H1 (cell line): ENCODE measurements around the gene SNX21. TPM values are rescaled to one million over a fixed set of nuclear protein-coding genes. Genes with fewer than 3 reads are reported as not detected.

Experiments used
- CBX5 ChIP-seq: fragments of 300-800, 300-1000 bp; sonication (generic); IDR thresholded peaks from 2 replicates; pipeline ENCODE4 v1.7.1; 2016; ENCODE audit warnings: antibody characterized with exemption, low read length, low read depth
- EGR1 ChIP-seq: IDR thresholded peaks from 2 replicates; pipeline ENCODE4 v1.6.1; 2011; ENCODE audit warnings: low read depth, low read length, borderline replicate concordance
- polyA plus RNA-seq, 7 experiments: library from polyadenylated mRNA; depleted of rRNA in 3 of 7; stranded (reverse) in 5 of 7; unstranded in 2 of 7; fragments of >200 nt in 5 of 7; fragments of 200-250 nt in 2 of 7; gene quantifications; 1 replicate in 5 of 7; 2 replicates in 1 of 7; 4 replicates in 1 of 7; pipeline versions ENCODE4 v1.2.1 to v1.2.3, GENCODE V29; 2011 to 2013; ENCODE audit warnings: missing spikeins in 2 of 7, mixed read lengths in 2 of 7
- total RNA-seq: library from RNA; stranded (reverse); fragmentation: NEBNext Ultra II Directional; extraction: Animal tissue kit (Norgen Biotek cat#: 25700); gene quantifications from 2 replicates; pipeline ENCODE4 v1.2.1, GENCODE V29; 2021

Gene SNX21
- total and polyA plus RNA-seq, 2 of the 8 experiments (the other 6 are each of a cell fraction or from before 2014, with no cell fraction given) = 15.8 to 16.8 TPM

DNA sequence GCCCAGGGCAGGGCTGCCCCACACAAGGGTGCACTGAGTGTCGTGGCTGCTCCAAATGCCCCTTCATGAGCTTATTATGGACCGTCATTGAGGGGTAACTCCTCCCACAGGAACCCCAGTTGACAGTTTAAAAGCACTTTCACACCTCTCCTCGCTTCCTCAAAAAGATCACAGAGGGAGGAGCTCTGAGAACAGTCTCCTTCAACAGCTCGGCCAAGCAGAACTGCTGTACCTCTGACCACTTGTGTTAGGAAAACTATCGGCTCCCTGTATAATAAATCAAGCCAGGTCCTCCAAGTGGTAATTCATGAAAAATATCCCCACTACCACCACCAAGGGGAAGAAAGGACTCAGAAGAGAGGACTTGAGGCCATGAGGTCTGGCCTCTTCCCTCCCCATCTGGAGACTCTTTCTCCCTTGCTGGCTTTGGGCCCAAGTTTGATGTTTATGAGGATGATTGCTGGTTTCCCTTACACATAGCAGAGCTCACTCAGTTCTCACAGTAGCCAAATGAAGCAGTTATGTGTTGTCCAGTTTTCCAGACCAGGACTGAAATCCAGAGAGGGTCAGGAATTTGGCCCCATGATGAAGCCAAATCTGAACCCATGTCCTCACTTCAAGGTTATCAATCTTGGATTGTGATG lies 8.7 kb downstream of the SNX21 start (continued):
- TF ChIP-seq EGR1 (no peak), CBX5 (no peak)
